OCI-LY1 (cell line): ENCODE measurements around the gene FARS2.

Source experiments
- H2AFZ ChIP-seq: fragments of 200-600 bp; sonication (generic), shearing (Covaris generic); 2 replicates; pipeline ENCODE4 v1.6.0; 2014; ENCODE audit warnings: antibody characterized with exemption, mild to moderate bottlenecking, low read length
- H3F3A ChIP-seq: fragments of 200-600 bp; sonication (generic), shearing (Covaris generic); 2 replicates; pipeline ENCODE4 v1.6.0; 2014; ENCODE audit warnings: mild to moderate bottlenecking, antibody characterized with exemption, low read length, moderate library complexity; ENCODE audit not compliant: insufficient read depth
- H3K27ac ChIP-seq: fragments of 200-600 bp; sonication (generic); 2 replicates; pipeline ENCODE4 v1.5.1; 2014; ENCODE audit warnings: low read length, mixed run types, mild to moderate bottlenecking, low read depth; ENCODE audit not compliant: poor library complexity, severe bottlenecking
- H3K27me3 ChIP-seq: fragments of 200-600 bp; sonication (generic); 2 replicates; pipeline ENCODE4 v1.6.0; 2014; ENCODE audit warnings: antibody characterized with exemption, mild to moderate bottlenecking, low read length, moderate library complexity; ENCODE audit not compliant: insufficient read depth
- H3K36me3 ChIP-seq: fragments of 200-600 bp; sonication (generic); 2 replicates; pipeline ENCODE4 v1.6.1; 2014; ENCODE audit warnings: mild to moderate bottlenecking, antibody characterized with exemption, low read length, moderate library complexity, mixed read lengths; ENCODE audit not compliant: insufficient read depth
- H3K4me1 ChIP-seq: fragments of 200-600 bp; sonication (generic); 2 replicates; pipeline ENCODE4 v1.5.1; 2014; ENCODE audit warnings: mild to moderate bottlenecking, low read length, moderate library complexity; ENCODE audit not compliant: insufficient read depth, severe bottlenecking
- H3K4me2 ChIP-seq: fragments of 200-600 bp; sonication (generic), shearing (Covaris generic); 2 replicates; pipeline ENCODE4 v1.6.1; 2014; ENCODE audit warnings: low read length
- H3K4me3 ChIP-seq: fragments of 200-600 bp; sonication (generic); 2 replicates; pipeline ENCODE4 v1.5.1; 2014; ENCODE audit warnings: low read length, low read depth, mild to moderate bottlenecking, mixed read lengths; ENCODE audit not compliant: poor library complexity, severe bottlenecking
- H3K79me2 ChIP-seq: fragments of 200-600 bp; shearing (Covaris generic); 2 replicates; pipeline ENCODE4 v1.6.1; 2016; ENCODE audit warnings: mixed run types, low read length, mixed read lengths; ENCODE audit not compliant: insufficient read depth
- H3K9ac ChIP-seq: fragments of 200-600 bp; sonication (generic), shearing (Covaris generic); 2 replicates; pipeline ENCODE4 v1.6.1; 2014; ENCODE audit warnings: mild to moderate bottlenecking, low read length, mixed read lengths
- H3K9me2 ChIP-seq: fragments of 200-600 bp; sonication (generic), shearing (Covaris generic); 2 replicates; pipeline ENCODE4 v1.6.1; 2014; ENCODE audit warnings: low read depth, mild to moderate bottlenecking, low read length, mixed read lengths
- H3K9me3 ChIP-seq: fragments of 200-600 bp; shearing (Covaris generic); 2 replicates; pipeline ENCODE4 v1.6.1; 2014; ENCODE audit warnings: low read length, mixed read lengths
- H4K20me1 ChIP-seq: fragments of 200-600 bp; sonication (generic), shearing (Covaris generic); 2 replicates; pipeline ENCODE4 v1.6.0; 2016; ENCODE audit warnings: mild to moderate bottlenecking, low read length; ENCODE audit not compliant: insufficient read depth
- EZH2 ChIP-seq: fragments of 200-600 bp; sonication (generic), shearing (Covaris generic); IDR thresholded peaks from 2 replicates; pipeline ENCODE4 v1.8.0; 2017; ENCODE audit warnings: borderline replicate concordance, mixed run types, mild to moderate bottlenecking, antibody characterized with exemption, low read length, moderate library complexity, mixed read lengths
- TF ChIP-seq, protein P1 (sequence below): fragments of 200-600 bp; sonication (generic), shearing (Covaris generic); IDR thresholded peaks from 2 replicates; pipeline ENCODE4 v1.5.1; 2017; ENCODE audit warnings: mild to moderate bottlenecking, antibody characterized with exemption, low read length, moderate library complexity, mixed read lengths

FARS2 gene

DNA sequence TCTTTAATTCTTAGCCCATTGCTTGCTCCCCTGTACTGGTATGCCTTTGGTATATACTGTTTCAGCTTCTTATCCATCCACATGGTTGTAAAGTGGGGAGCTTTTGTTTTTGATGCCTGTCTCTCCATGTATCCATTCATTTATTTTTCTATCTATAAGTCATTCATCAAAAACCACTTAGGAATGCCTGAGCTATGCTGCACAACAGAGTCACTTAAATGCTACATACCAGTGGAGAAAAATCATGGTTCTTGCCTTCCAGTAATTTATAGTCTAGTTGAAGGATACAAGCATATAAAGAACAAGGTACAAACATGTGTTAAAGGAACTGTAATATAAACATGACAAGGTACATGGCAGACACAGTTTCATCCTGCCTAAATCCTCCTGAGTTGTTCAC is 398.2 kb downstream of the FARS2 start:
- H4K20me1 ChIP-seq: no peaks in the 10 kb centered on the region
- H3K9me2 ChIP-seq: no peaks in the 10 kb centered on the region
- no peaks in the 10 kb centered on the region for H3K79me2 ChIP-seq
- H2AFZ ChIP-seq: no peak overlapping the region
- TF ChIP-seq, protein P1, sequence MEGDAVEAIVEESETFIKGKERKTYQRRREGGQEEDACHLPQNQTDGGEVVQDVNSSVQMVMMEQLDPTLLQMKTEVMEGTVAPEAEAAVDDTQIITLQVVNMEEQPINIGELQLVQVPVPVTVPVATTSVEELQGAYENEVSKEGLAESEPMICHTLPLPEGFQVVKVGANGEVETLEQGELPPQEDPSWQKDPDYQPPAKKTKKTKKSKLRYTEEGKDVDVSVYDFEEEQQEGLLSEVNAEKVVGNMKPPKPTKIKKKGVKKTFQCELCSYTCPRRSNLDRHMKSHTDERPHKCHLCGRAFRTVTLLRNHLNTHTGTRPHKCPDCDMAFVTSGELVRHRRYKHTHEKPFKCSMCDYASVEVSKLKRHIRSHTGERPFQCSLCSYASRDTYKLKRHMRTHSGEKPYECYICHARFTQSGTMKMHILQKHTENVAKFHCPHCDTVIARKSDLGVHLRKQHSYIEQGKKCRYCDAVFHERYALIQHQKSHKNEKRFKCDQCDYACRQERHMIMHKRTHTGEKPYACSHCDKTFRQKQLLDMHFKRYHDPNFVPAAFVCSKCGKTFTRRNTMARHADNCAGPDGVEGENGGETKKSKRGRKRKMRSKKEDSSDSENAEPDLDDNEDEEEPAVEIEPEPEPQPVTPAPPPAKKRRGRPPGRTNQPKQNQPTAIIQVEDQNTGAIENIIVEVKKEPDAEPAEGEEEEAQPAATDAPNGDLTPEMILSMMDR: no peak
- no peak for TF ChIP-seq EZH2
- H3K9me3 ChIP-seq: no peaks in the 10 kb centered on the region
- H3K4me1 ChIP-seq: peaks cover 26% of the 10 kb centered on the region
- H3K9ac ChIP-seq: no peak overlapping the region
- H3K27me3 ChIP-seq: no peaks in the 10 kb centered on the region
- no peaks in the 10 kb centered on the region for H3F3A ChIP-seq
- no peak overlapping the region for H3K4me3 ChIP-seq
- no peak overlapping the region for H3K27ac ChIP-seq
- H3K36me3 ChIP-seq: no peaks in the 10 kb centered on the region
- no peak overlapping the region for H3K4me2 ChIP-seq

DNA sequence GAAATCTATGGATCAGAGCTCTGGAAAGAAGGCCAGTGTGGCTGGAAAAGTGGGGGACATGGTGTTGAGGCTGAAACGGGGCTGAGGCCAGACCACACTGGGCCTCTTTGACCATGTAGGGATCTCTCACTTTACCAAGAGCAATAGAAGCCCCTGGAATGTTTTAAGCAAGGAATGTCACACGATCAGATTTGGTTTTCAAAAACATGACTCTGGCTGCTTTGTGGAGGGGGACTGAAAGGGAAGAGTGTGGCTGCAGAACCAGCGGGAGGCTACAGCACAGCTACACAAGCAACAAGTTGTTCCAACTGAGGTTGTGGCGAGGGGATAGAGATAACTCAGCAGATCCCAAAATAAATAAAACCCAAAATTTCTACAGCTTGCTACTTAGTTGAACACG is 399.5 kb downstream of the FARS2 start:
- H3K36me3 ChIP-seq: no peaks in the 10 kb centered on the region
- H3K9ac ChIP-seq: no peak overlapping the region
- no peaks in the 10 kb centered on the region for H3K27me3 ChIP-seq
- no peak overlapping the region for H2AFZ ChIP-seq
- H3K79me2 ChIP-seq: no peaks in the 10 kb centered on the region
- H3K9me2 ChIP-seq: no peaks in the 10 kb centered on the region
- H3K27ac ChIP-seq: no peak overlapping the region
- H3K4me1 ChIP-seq: peaks cover 39% of the 10 kb centered on the region
- H3K4me3 ChIP-seq: no peak overlapping the region
- no peaks in the 10 kb centered on the region for H3K9me3 ChIP-seq
- H3K4me2 ChIP-seq: no peak overlapping the region
- TF ChIP-seq EZH2: no peak
- TF ChIP-seq, protein P1: no peak
- H3F3A ChIP-seq: no peaks in the 10 kb centered on the region
- no peaks in the 10 kb centered on the region for H4K20me1 ChIP-seq

DNA sequence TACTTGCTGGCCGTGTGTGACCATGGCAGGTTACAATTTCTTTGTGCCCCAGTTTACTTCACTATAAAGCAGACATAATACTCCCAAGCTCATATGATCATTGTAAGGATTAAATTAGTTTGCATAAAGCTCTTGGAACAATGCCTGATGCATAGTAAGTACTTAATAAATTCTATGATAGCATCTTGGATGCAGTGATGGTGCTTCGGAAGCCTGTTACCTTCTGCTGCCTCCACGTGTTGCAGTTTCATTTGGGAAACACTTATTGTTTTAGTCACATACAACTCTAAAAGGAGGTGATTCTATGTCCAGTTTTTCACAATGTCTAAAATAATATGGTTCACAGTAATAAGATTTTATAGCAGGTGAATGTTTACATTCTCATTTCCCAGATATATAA is 401.5 kb downstream of the FARS2 start:
- H3K9me3 ChIP-seq: no peaks in the 10 kb centered on the region
- no peaks in the 10 kb centered on the region for H3K27me3 ChIP-seq
- H2AFZ ChIP-seq: no peak overlapping the region
- H3K4me1 ChIP-seq: peaks cover 55% of the 10 kb centered on the region
- no peak overlapping the region for H3K4me3 ChIP-seq
- no peaks in the 10 kb centered on the region for H3K79me2 ChIP-seq
- H4K20me1 ChIP-seq: no peaks in the 10 kb centered on the region
- H3K36me3 ChIP-seq: peaks cover 5% of the 10 kb centered on the region; the same call in 1 of the 2 replicates
- H3K9me2 ChIP-seq: no peaks in the 10 kb centered on the region
- no peak overlapping the region for H3K9ac ChIP-seq
- no peaks in the 10 kb centered on the region for H3F3A ChIP-seq
- H3K4me2 ChIP-seq: peak overlapping the region; percentile 7; the same call in 1 of the 2 replicates
- TF ChIP-seq, protein P1: no peak
- TF ChIP-seq EZH2: no peak
- peak overlapping the region; percentile 95 for H3K27ac ChIP-seq
